Midbrain (tissue), 1 donor: ENCODE data around the gene GARIN1A.

ENCODE experiments used
- DNase-seq: peaks from one replicate; lab custom pipeline; 2025; lab: John Stamatoyannopoulos, UW

Gene GARIN1A

DNA sequence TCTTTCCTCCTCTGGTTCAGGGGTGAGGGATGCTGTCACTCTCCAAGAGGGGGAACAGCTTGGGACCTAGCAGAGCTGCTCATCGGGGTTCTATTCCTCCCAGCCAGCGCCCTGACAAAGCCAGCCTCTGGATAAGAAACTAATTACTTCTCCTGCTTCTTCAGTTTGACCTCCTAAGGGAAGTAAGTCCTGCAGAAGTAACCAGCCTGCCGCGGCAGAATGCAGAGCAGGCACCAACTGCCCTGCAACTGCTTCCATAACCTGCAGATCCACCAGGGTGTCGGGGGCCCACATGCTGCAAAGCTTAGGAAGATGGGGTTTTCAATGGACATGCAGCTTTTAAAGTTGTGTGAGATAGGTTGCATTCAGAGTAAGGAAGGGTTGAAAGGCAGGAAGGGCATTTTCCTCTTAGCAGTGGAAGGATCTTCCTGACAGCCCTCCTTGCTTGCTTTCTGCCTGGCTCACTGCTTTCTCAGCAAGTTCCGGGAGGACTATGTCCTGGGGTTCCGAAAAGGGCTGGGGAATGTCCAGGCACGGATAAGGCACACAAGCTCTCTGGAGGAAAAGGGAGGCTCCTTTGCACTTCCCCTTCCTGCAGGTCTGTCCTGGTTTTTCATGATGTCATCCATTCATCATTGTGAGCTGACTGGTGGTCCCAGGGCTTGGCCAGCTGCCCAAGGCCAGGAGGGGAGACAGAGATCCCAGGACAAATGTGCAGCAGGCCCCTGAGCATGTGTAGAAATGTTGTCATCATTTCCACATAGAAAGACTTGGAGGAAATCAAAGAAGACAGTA, 42.8 kb downstream of the GARIN1A start:
- no peak for DNase-seq

DNA sequence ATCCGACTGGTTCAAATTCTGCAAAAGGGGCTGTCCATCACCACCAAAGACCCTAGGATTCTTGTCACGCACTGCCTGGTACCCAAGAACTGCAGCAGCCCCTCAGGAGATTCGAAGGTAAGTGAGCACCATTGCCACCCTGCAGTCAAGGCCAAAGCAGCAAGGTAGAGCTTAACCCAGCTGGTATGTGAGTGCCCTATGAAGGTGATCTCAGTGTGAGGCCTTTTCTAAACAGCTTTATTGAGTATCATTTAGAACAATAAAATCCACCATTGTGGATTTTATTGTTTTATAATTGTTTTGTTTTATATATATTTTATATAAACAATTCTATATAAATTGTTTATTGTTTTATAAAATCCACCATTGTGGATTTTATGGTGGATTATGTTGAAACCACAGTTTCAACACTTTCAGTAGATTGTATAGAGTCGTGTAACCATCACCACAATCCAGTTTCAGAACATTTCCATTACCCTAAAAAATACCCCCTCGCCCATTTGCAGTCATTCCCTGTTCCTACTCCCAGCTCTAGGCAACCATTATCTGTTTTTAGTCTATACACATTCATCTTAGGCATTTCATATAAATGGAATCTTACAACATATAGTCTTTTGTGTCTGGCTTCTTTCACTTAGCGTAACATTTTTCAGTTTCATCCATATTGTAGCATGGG, 47.0 kb downstream of the GARIN1A start:
- DNase-seq = no peak

DNA sequence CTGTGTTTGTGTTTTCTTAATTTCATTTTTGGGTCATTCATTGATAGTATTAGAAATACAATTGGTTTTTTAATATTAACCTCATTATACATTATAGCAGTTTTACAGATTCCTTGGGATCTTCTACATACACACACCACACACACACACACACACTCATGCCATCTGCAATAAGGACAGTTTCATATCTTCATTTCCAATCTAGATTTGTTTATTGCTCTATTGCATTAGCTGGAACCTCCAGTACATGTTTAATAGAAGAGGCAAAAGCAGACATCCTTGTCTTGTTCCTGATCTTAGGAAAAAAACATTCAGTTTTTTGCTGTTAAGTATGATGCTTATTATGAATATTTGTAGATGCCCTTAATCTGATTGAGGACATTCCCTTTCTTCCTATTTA, 49.3 kb downstream of the GARIN1A start:
- no peak for DNase-seq
